Activated naive CD8-positive, alpha-beta T cell (primary cell): ENCODE measurements around the gene RRP1.
"Not testable (repeated sequence)": the region's sequence is repeated elsewhere in the genome, so short reads cannot be mapped to it uniquely, and the experiment has no call there.

ENCODE experiments used
- H3K27ac Mint-ChIP-seq: one replicate; pipeline ENCODE4 v1.8.0; 2021; ENCODE audit warnings: mixed read lengths
- H3K27me3 Mint-ChIP-seq: one replicate; pipeline ENCODE4 v1.8.0; 2021; ENCODE audit warnings: mixed read lengths
- H3K36me3 Mint-ChIP-seq: one replicate; pipeline ENCODE4 v1.8.0; 2021; ENCODE audit warnings: mixed read lengths
- H3K4me1 Mint-ChIP-seq: one replicate; pipeline ENCODE4 v1.8.0; 2021; ENCODE audit warnings: low read depth, mixed read lengths
- H3K4me3 Mint-ChIP-seq: one replicate; pipeline ENCODE4 v1.8.0; 2021; ENCODE audit warnings: mild to moderate bottlenecking, mixed read lengths
- H3K9me3 Mint-ChIP-seq: one replicate; pipeline ENCODE4 v1.8.0; 2021; ENCODE audit warnings: low read depth, mixed read lengths

RRP1 gene

DNA sequence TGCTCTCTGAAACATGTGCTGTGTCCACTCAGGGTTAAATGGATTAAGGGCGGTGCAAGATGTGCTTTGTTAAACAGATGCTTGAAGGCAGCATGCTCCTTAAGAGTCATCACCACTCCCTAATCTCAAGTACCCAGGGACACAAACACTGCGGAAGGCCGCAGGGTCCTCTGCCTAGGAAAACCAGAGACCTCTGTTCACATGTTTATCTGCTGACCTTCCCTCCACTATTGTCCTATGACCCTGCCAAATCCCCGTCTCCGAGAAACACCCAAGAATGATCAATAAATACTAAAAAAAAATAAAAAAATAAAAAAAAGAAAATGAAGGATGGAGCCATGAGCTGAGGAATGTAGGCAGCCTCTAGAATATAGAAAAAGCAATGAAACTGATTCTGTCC lies 33.4 kb downstream of the RRP1 start:
- H3K4me1 Mint-ChIP-seq, result not testable (repeated sequence)

DNA sequence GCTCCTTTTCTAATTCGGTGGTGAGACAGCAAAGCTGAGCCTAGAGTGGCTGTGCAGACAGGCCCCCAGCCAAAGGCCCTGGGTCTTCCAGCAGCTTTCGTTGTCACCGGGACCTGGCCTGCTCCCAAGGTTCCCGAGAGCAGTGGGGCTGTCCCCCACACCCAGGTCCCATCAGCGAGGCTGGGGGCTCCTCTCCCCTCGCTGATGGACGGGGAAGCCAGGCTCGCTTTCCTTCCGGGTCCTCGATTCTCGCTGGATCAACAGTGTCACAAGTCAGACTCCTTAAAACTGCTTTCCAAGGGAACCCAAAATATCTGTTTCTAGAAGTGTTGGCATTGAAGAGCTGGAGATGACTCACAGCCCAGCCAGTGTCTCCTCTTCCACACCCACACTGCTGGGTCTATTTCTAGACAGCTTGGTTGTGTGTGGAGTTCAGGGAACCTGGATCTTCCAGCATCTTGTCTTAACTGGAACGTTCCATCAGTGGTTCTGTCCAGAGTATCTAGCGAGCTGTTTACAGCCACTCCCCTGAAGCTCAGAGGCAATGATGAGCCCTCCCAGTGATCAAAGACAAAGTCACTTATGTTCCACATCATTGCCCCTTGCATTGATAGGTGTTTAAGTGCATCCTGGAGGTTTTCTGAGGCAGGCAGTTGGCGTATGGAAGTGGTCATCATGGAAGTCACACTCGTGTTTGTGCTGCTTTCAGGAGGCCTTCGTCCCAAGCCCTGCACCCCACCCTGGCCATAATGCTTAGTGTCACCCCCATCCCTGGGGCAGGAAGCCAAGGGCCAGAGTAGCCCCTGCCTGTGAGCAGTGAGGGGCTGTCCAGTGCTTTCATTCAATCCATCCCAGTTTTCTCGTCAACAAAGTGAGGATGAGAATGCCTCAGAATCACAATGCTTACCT lies 35.2 kb downstream of the RRP1 start:
- no peaks in the 10 kb centered on the region for H3K36me3 Mint-ChIP-seq
- no peaks in the 10 kb centered on the region for H3K4me1 Mint-ChIP-seq
- H3K4me3 Mint-ChIP-seq, result no peak overlapping the region
- H3K9me3 Mint-ChIP-seq, result no peaks in the 10 kb centered on the region
- H3K27ac Mint-ChIP-seq, result no peak overlapping the region
- no peaks in the 10 kb centered on the region for H3K27me3 Mint-ChIP-seq

More for the DNA sequence above, 33.4 kb downstream of the RRP1 start:
- not testable (repeated sequence) for H3K36me3 Mint-ChIP-seq, H3K4me3 Mint-ChIP-seq, H3K9me3 Mint-ChIP-seq, H3K27ac Mint-ChIP-seq, H3K27me3 Mint-ChIP-seq

DNA sequence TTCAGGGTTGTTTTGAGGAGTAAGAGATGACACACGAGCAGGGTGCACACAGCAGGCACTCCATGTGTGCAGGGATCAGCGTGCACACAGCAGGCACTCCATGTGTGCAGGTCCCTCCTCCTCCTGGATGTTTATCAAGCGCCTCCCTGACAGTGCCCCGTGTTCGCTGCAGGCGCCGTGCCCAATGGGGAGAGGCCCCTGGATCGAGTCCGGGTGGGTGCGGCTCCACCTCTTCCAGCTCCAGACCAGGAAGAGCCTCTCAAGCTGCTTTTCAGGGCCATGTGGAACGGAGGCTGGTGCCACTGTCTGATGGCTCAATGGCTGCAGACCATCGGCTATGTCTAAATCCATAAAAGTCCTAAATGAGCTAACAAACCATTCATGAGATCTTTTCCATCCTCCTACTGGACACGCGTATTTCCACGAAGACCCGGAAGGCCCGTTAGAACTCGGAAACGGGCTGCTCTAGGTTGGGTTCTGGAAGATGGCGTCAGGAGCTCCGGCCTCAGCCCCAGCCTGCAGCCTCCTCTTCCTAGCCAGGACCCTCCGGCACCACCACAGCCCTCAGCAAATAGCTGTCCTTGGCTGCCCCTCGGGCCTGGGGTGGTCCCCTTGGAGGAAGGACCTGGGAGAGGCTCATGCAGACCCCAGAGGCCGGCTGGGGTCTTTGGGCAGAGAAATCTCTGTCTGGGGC lies 36.0 kb downstream of the RRP1 start:
- H3K27me3 Mint-ChIP-seq, result no peaks in the 10 kb centered on the region
- no peak overlapping the region for H3K4me3 Mint-ChIP-seq
- no peak overlapping the region for H3K27ac Mint-ChIP-seq
- no peaks in the 10 kb centered on the region for H3K36me3 Mint-ChIP-seq
- no peaks in the 10 kb centered on the region for H3K9me3 Mint-ChIP-seq
- no peaks in the 10 kb centered on the region for H3K4me1 Mint-ChIP-seq

DNA sequence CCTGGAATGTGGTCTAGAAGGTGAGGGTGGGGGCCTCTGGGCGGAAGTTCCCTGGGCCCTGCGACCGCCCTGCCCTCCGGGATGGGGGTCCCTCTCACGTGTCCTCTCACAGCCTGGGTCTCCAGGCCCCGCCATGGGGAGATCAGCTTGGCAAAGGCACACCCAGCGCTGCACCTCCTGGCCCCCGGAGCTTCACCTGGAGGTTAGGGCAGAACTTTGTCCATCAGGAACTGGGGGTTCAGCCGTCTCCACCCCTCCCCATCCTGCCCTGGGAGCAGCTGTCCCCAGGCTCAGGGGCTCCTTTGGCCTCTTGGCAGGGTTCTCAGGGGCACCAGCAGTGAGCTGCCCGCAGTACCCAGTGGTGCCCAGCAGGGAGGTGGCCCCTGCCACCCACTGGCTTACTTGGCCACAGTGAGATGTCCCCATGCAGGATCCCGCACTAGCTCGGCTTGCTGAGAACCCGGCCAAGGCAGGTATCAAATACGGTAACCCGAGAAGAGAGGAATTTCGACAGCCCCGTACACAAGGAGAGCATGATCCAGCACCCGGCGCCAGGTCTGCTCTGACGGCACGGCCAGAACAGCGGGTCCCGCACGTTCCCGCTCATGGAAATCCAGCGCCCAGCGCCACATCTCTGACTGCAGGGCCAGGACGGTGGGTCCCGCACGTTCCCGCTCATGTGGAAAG lies 36.7 kb downstream of the RRP1 start:
- Mint-ChIP-seq H3K36me3 (no peaks in the 10 kb centered on the region), H3K27me3 (no peaks in the 10 kb centered on the region), H3K4me3 (no peak overlapping the region)

DNA sequence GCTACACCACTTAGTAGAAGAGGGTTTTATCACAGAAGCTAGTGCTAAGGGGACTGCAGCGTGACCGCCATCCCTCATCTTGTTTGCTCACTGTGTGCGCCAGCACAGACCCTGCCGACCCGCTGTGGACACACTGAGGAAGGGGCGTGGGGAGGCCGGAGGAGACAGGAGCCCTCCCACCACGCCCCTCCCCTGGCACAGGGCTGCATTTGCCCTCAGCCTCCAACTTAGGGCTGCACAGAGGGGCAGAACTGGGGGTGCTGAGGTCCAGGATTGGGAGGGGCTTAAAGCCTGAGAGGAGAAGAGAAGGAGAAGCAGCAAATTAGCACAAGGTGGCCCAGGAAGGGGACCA lies 37.2 kb downstream of the RRP1 start:
- Mint-ChIP-seq H3K36me3 (no peaks in the 10 kb centered on the region), H3K27me3 (no peaks in the 10 kb centered on the region), H3K27ac (no peak overlapping the region), H3K4me1 (no peaks in the 10 kb centered on the region), H3K9me3 (no peaks in the 10 kb centered on the region), H3K4me3 (no peak overlapping the region)

More for the DNA sequence above, 36.7 kb downstream of the RRP1 start:
- H3K9me3 Mint-ChIP-seq, result no peaks in the 10 kb centered on the region
- H3K4me1 Mint-ChIP-seq, result no peaks in the 10 kb centered on the region
- no peak overlapping the region for H3K27ac Mint-ChIP-seq

DNA sequence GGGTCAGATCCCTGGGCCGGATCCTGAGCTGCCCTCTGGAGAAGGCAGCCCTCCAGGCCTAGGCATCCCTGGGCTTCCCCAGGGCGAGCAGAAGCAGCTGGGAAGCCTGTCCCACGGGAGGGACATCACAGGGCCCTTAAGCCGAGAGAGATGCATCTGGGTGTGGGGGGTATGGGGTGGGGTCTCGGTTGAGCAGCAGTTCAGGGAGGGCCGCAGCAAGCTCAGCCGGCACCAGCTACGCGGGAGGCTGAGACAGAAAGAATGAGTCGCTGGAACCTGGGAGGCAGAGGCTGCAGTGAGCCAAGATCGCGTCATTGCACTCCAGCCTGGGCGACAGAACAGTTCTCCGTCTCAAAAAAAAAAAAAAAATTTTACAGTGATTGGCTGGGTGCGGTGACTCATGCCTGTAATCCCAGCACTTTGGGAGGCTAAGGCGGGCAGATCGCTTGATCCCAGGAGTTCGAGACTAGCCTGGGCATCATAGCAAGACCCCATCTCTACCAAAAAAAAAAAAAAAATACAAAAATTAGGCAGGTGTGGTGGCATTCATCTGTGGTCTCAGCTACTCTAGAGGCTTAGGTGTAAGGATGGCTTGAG lies 37.7 kb downstream of the RRP1 start:
- no peaks in the 10 kb centered on the region for H3K4me1 Mint-ChIP-seq
- H3K27ac Mint-ChIP-seq, result no peak overlapping the region
- H3K4me3 Mint-ChIP-seq, result no peak overlapping the region
- H3K9me3 Mint-ChIP-seq, result no peaks in the 10 kb centered on the region
- H3K27me3 Mint-ChIP-seq, result no peaks in the 10 kb centered on the region
- no peaks in the 10 kb centered on the region for H3K36me3 Mint-ChIP-seq

DNA sequence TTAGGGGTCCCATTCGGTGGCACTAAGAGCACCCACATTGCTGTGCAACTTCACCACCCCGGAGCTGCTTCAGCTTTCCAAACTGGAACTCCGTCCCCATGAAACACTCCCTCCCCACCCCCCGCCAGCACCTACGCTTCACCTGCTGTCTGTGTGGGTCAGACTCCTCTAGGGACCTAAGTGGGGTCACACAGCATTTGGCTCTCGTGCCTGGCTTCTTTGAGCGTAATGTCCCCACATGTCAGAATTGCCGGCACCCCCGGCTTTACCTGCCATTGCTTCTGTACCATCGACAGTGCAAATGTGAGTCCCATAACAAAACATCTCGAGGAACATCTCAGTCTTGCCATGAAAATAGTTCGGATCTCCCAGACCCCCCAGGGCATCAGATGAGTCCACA lies 39.8 kb downstream of the RRP1 start:
- Mint-ChIP-seq H3K27me3 (peaks cover 4% of the 10 kb centered on the region), H3K9me3 (no peaks in the 10 kb centered on the region), H3K4me1 (peaks cover 3% of the 10 kb centered on the region), H3K27ac (no peak overlapping the region), H3K36me3 (peaks cover 2% of the 10 kb centered on the region), H3K4me3 (no peak overlapping the region)

DNA sequence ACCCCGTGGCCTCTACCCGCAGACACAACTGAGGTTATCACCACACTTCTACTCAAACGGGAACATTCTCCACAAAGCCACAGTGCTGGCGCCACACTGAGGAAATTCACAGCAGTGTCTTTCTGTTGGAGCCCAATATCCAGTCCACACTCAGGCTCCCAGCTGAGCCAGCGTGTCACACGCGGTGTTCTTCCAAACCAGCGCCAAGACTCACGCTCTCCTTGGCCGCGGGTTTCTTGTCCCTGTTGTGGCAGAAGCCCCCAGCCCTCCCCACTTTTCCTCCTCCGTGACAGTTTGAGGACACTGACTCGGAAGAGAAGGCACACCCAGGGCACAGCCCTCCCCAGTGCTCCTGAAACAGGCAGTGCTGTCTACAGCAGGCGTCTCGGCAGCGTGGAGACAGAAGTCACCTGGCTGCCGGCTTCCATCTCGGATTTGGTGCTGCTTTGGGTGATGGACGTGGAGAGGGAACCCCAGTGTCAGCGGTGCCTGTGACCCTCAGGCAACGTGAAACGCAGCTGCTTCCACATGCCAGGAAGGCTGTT lies 40.3 kb downstream of the RRP1 start:
- H3K4me3 Mint-ChIP-seq, result no peak overlapping the region
- peaks cover 4% of the 10 kb centered on the region for H3K4me1 Mint-ChIP-seq
- H3K27me3 Mint-ChIP-seq, result peaks cover 5% of the 10 kb centered on the region
- H3K27ac Mint-ChIP-seq, result no peak overlapping the region
- peaks cover 2% of the 10 kb centered on the region for H3K36me3 Mint-ChIP-seq
- H3K9me3 Mint-ChIP-seq, result no peaks in the 10 kb centered on the region

DNA sequence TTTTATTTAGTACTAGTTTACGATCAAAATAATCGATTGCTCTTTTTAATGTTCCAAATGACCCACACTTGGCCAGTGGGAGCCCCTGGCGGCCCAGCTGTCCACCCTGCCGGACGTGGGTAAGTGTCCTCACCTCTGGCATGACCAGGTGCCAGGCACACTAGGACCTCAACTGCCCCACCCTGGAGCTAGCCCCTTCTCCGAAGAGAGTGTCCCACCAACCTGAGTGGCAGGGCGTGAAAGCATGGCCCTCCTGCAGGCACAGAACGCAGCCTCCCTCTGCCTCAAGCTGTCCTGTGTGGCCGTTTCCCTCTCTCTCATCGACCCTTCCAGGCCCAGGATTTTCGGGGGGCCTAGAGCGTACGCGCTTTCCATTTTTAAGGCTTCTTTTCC lies 42.8 kb downstream of the RRP1 start:
- peaks cover 9% of the 10 kb centered on the region for H3K27me3 Mint-ChIP-seq

DNA sequence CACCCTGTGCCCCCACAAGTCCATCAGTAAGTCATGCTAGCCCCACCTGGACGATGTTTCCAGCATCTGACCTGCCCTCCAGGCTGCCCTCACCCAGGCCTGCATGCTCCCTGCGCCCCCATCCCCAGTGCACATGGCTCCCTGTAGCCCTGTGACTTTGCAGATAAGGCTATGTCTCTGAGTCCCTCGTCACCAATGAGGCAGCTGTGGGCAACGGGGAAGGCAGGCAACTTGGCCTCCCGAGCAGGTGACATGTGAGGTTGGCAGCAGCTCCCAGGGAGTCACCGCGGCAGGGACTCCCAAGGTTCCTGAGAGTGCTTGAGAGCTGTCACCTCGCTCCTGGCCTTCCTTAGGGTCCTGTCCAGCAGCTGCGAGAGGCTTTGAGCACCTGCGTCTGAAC lies 43.3 kb downstream of the RRP1 start:
- Mint-ChIP-seq H3K27ac (no peak overlapping the region), H3K9me3 (no peaks in the 10 kb centered on the region), H3K4me3 (no peak overlapping the region), H3K27me3 (peaks cover 12% of the 10 kb centered on the region), H3K36me3 (peaks cover 2% of the 10 kb centered on the region), H3K4me1 (peaks cover 9% of the 10 kb centered on the region)

More for the DNA sequence above, 42.8 kb downstream of the RRP1 start:
- Mint-ChIP-seq H3K36me3 (peaks cover 2% of the 10 kb centered on the region), H3K9me3 (no peaks in the 10 kb centered on the region), H3K4me3 (no peak overlapping the region), H3K4me1 (peaks cover 9% of the 10 kb centered on the region), H3K27ac (no peak overlapping the region)

DNA sequence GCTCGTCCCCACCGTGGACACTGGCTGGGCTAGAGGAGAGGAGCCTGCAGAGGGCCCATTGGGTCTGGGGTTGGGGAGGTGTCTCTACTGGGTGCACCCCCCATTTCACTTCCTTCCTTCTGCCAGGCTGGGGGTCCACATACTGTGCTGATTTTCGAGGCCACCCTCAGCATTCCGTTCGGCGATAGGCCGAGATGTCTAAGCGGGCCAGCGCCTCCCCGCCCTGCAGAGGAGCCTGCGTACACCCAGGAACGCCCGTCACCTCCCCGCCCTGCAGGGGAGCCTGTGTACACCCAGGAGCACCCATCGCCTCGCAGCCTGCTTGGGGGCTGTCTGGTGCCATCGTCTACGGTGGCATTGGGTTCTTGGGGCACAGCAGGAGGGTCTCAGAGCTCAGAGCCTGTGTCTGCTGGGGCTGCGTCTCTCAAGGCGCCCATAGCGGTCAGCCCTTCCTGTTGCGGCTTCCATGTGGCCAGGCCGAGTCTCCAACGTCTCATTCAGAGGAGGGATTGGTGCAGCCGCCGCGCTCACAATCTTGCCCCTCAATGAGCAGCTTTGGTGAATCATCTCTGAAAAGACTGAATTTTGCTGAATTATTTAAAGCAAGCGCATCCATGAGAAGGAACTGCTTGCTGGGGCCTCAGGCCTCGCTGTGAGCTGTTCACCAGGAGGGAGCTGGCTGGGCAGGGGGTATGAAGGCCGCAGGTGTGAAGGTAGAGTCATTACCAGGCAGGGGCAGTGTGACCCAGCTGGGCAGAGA lies 44.9 kb downstream of the RRP1 start:
- Mint-ChIP-seq H3K27ac (no peak overlapping the region), H3K4me3 (no peak overlapping the region), H3K27me3 (peaks cover 12% of the 10 kb centered on the region), H3K4me1 (peaks cover 9% of the 10 kb centered on the region), H3K36me3 (peaks cover 2% of the 10 kb centered on the region), H3K9me3 (no peaks in the 10 kb centered on the region)

DNA sequence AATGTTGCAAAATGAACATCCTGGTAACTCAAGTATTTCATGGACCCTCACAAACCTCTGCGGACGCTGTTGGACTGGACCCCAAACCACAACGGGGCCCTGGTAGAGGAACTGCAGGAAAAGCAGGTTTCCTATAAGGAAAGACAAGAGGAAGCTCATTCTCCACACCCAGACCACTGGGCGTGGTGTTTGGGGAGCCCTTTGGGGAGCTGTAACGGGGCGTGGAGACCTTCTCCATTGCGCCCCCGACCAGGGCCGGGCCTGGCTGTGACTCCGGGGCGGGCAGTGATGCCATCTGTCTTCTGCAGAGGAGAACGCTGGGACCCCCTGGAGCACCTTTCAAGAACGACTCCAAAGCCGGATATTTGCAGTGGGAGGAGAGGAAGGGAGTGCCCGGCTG lies 45.7 kb downstream of the RRP1 start:
- Mint-ChIP-seq H3K4me1 (peaks cover 9% of the 10 kb centered on the region), H3K4me3 (no peak overlapping the region), H3K36me3 (peaks cover 2% of the 10 kb centered on the region), H3K27me3 (peaks cover 12% of the 10 kb centered on the region), H3K27ac (no peak overlapping the region), H3K9me3 (no peaks in the 10 kb centered on the region)

DNA sequence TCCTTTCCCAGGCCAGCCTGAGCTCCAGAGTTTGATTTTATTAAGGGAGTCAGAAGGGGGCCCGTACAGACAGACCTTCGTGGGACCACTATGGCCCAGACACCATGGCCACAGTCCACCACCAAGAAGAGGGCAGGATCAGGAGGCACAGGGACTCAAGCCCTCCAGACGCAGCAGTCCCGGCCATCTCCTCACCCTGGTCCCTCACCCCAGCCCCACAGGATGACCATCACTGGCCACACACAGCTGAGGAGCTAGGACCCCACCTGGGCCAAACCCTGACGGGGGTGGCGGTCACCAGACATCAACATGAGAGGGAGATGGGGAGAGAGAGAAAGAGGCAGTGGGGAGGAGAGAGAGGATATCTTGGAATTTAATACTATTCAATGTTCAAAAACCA lies 46.5 kb downstream of the RRP1 start:
- Mint-ChIP-seq H3K4me1 (peaks cover 9% of the 10 kb centered on the region), H3K4me3 (no peak overlapping the region), H3K27ac (no peak overlapping the region), H3K9me3 (no peaks in the 10 kb centered on the region), H3K27me3 (peaks cover 12% of the 10 kb centered on the region), H3K36me3 (peaks cover 2% of the 10 kb centered on the region)

DNA sequence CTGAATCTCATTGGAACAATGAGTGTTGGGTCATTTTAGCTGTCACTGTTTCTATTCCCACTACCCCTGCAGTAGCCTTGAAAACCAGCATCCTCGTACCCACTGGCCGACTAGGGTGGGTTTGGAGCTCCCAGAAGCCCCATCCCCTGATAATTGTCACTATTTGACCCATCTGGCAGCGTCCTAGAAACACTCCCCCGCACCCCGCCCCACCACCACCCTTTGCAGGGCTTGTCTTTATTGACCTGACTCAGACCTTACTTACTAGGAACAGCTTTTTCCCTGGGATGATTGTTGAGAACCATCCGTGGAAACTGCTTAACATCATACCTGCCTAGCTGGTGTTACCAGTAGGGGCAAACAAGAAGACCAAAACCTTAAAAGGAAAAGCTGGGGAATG lies 47.2 kb downstream of the RRP1 start:
- H3K4me1 Mint-ChIP-seq, result peaks cover 9% of the 10 kb centered on the region
- peaks cover 2% of the 10 kb centered on the region for H3K36me3 Mint-ChIP-seq
- no peak overlapping the region for H3K4me3 Mint-ChIP-seq
- no peak overlapping the region for H3K27ac Mint-ChIP-seq
- H3K9me3 Mint-ChIP-seq, result no peaks in the 10 kb centered on the region
- peaks cover 12% of the 10 kb centered on the region for H3K27me3 Mint-ChIP-seq
